ENCODE measurements around the gene PLEKHO2. TPM values are rescaled to one million over a fixed set of nuclear protein-coding genes. Genes with fewer than 3 reads are reported as not detected.

The PLEKHO2 gene
- total and polyA plus RNA-seq, 2 of the 13 experiments (the other 11 are each of a cell fraction or from before 2014, with no cell fraction given), result 3.8 to 4.8 TPM

- H2AFZ ChIP-seq (ENCODE audit: low read length), result peak overlapping the region; percentile 8
- POLR2A ChIA-PET, result interaction anchor here (0.8 to 1.6 kb wide), 9 partner anchors 10 to 677 kb away, joined by 3 to 8 read pairs (median 4); no protein-coding TSS in a partner anchor
- H3K9ac ChIP-seq (ENCODE audit: insufficient read depth, low read depth, low read length), result peak overlapping the region; percentile 4; the same call in 1 of the 2 replicates
- CTCF ChIA-PET (ENCODE audit: low intra/inter-chr PET ratio, low total read pairs), result no interaction called here
- H3K4me3 ChIP-seq (replicated peaks in 1 of 3; ENCODE audit: insufficient read depth in 1 of 3, low read depth in 2 of 3, low read length in 3 of 3), result peak overlapping the region in 2 of 3 experiments; percentile 8 to 74; a peak in 2 of 6 replicates
- WGBS (ENCODE audit: low lambda C conversion rate), result 73% methylated on average over 33 of the region's 44 CpGs
- no peak for FAIRE-seq
- in situ Hi-C loops (cut with HindIII; ENCODE audit: extremely low pct_ligation_motif_present, low pct_unique_long_range_greater_than_20kb) (no loop called here), intact Hi-C loops (cut with micrococcal nuclease; ENCODE audit: unreplicated experiment) (loop anchor here (5.0 kb wide), 1 partner anchor 161 kb away; no protein-coding TSS in a partner anchor)
- BruUV-seq (replicated peaks), result no TSS peak
- H3K4me1 ChIP-seq (ENCODE audit: insufficient read depth, low read length), result peaks cover 63% of the 10 kb centered on the region
- peak; percentile 79 for DNase-seq (ENCODE audit: low spot score)
- H3K9me3 ChIP-seq (ENCODE audit: low read length), result no peaks in the 10 kb centered on the region
- no peak overlapping the region for H3K27ac ChIP-seq (ENCODE audit: extremely low read length, insufficient read depth, low read length)
- no peaks in the 10 kb centered on the region for H4K20me1 ChIP-seq (ENCODE audit: insufficient read depth, low read length)
- peak overlapping the region; percentile 98 for H3K4me2 ChIP-seq (ENCODE audit: low read depth, low read length)
- peak; percentile 74 for ATAC-seq
- no peaks in the 10 kb centered on the region for H3K79me2 ChIP-seq (ENCODE audit: insufficient read depth, low read length)
- no peaks in the 10 kb centered on the region for H3K36me3 ChIP-seq (replicated peaks in 1 of 2; ENCODE audit: control insufficient read depth in 1 of 2, insufficient read depth in 2 of 2, low read length in 2 of 2)
- peaks cover 0 to 22% of the 10 kb centered on the region in 2 experiments; a peak in 3 of 5 replicates for H3K27me3 ChIP-seq (ENCODE audit: control insufficient read depth in 1 of 2, insufficient read depth in 2 of 2, low read length in 2 of 2)
- TF ChIP-seq ZNF670 (CRISPR knock-in tag; IDR thresholded peaks at IDR 0.05; ENCODE audit: borderline replicate concordance) (no peak), ZNF501 (CRISPR knock-in tag; IDR thresholded peaks at IDR 0.05) (peak; percentile 28; the same call in 1 of the 2 replicates), RFXAP (CRISPR knock-in tag; IDR thresholded peaks at IDR 0.05; ENCODE audit: borderline replicate concordance) (no peak), ZGPAT (CRISPR knock-in tag; IDR thresholded peaks at IDR 0.05) (0 out of 2 replicates have a peak, but pooled peaks have one; percentile 28), ARID2 (CRISPR knock-in tag; IDR thresholded peaks at IDR 0.05; ENCODE audit: borderline replicate concordance) (no peak), KLF16 (CRISPR knock-in tag; IDR thresholded peaks at IDR 0.05) (0 out of 4 replicates have a peak, but pooled peaks of 1 of the 2 experiments have one; percentile 16), ZNF598 (CRISPR knock-in tag; IDR thresholded peaks at IDR 0.05; ENCODE audit: borderline replicate concordance) (0 out of 2 replicates have a peak, but pooled peaks have one; percentile 34), ZNF616 (CRISPR knock-in tag; IDR thresholded peaks at IDR 0.05; ENCODE audit: low read depth) (0 out of 2 replicates have a peak, but pooled peaks have one; percentile 27), NFYB (CRISPR knock-in tag; IDR thresholded peaks at IDR 0.05) (peak; percentile 90), SP2 (CRISPR knock-in tag; IDR thresholded peaks at IDR 0.05) (peak; percentile 92), ZFP1 (CRISPR knock-in tag; IDR thresholded peaks at IDR 0.05) (no peak), ZNF383 (CRISPR knock-in tag; IDR thresholded peaks at IDR 0.05; ENCODE audit: borderline replicate concordance) (no peak), FLYWCH1 (CRISPR knock-in tag; IDR thresholded peaks at IDR 0.05) (no peak), E2F5 (CRISPR knock-in tag; conservative IDR thresholded peaks at IDR 0.05) (no peak), HNRNPLL (IDR thresholded peaks at IDR 0.05; ENCODE audit: low read depth, low read length, poor library complexity, severe bottlenecking) (peak; percentile 18), ZBTB38 (CRISPR knock-in tag; IDR thresholded peaks at IDR 0.05) (peak; percentile 26; the same call in 1 of the 2 replicates), ZNF30 (CRISPR knock-in tag; IDR thresholded peaks at IDR 0.05) (no peak), CCDC6 (CRISPR knock-in tag; IDR thresholded peaks at IDR 0.05) (0 out of 2 replicates have a peak, but pooled peaks have one; percentile 31), BATF2 (CRISPR knock-in tag; IDR thresholded peaks at IDR 0.05) (no peak)
Observed at GRCh38 chr15:64893481-64894394, 52.0 kb downstream of the PLEKHO2 start.
